GM12874 (cell line): ENCODE measurements around the gene SELL.

ENCODE experiments used
- TF ChIP-seq, protein P1 (sequence below): IDR thresholded peaks from 2 replicates; pipeline ENCODE4 v1.5.1; 2011; ENCODE audit warnings: low read depth, mild to moderate bottlenecking, control low read depth, low read length, moderate library complexity; ENCODE audit not compliant: insufficient read depth

SELL gene

GRCh38 chr1:169723763-169724162, 12.3 kb upstream of the SELL start:
- TF ChIP-seq, protein P1, sequence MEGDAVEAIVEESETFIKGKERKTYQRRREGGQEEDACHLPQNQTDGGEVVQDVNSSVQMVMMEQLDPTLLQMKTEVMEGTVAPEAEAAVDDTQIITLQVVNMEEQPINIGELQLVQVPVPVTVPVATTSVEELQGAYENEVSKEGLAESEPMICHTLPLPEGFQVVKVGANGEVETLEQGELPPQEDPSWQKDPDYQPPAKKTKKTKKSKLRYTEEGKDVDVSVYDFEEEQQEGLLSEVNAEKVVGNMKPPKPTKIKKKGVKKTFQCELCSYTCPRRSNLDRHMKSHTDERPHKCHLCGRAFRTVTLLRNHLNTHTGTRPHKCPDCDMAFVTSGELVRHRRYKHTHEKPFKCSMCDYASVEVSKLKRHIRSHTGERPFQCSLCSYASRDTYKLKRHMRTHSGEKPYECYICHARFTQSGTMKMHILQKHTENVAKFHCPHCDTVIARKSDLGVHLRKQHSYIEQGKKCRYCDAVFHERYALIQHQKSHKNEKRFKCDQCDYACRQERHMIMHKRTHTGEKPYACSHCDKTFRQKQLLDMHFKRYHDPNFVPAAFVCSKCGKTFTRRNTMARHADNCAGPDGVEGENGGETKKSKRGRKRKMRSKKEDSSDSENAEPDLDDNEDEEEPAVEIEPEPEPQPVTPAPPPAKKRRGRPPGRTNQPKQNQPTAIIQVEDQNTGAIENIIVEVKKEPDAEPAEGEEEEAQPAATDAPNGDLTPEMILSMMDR = no peak

- TF ChIP-seq, protein P1 = no peak
These were observed 11.4 kb upstream of the SELL start for GRCh38 chr1:169722779-169723178.

DNA sequence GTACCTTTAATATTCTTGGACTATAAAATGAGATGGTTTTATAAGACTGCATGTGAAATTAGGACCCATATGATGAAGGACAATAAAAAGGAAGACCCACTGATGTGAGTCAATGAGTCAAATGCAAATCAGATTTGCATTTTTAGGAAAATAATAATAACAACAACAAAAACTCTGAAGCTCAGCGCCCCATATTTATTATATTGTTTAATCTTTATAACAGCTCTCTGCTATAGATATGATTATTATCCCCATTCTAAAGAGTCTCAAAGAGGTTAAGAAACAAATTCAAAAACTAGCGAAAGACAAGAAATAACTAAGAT, 850 bp upstream of the SELL start:
- TF ChIP-seq, protein P1 = no peak

- TF ChIP-seq, protein P1 = no peak
These were observed 2.8 kb downstream of the SELL start for GRCh38 chr1:169708647-169709046.

DNA sequence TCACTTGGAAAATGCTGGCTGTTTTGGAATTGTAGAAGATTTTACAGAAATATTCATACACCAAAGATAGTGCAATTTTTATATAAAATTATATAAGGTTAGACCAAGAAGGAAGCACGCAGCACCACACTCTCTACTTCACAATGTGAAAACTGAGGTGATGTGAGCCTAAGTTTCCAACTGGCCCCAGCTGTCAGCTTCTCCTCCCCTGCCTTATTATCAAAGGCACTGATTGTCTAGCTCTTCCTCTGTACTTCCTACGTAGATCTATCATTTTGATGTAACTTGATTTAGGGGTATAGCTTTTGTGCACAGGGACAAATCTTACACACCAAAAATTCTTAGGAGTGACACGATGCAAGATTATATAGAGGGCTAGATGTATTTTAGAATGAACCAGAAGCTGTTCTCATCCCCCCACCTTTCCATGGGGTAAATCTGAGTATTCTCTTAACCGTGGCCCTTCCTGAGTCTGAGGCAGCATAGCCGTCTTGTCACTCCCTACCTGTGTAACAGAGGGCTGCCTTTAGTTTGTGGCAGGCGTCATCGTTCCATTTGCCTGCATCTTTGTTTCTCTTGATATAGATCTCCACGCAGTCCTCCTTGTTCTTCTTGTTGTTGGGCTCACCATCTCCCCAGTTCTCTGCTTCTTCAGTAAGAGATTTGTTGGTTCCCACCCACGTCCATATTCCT, 3.4 kb downstream of the SELL start:
- TF ChIP-seq, protein P1 = no peak

GRCh38 chr1:169704797-169705196, 6.6 kb downstream of the SELL start:
- TF ChIP-seq, protein P1 = no peak

GRCh38 chr1:169701261-169702005, 10.0 kb downstream of the SELL start:
- TF ChIP-seq, protein P1 = no peak
